ENCODE results near the gene POU6F2.
"Not testable (repeated sequence)": the region's sequence is repeated elsewhere in the genome, so short reads cannot be mapped to it uniquely, and the experiment has no call there.

The POU6F2 gene

DNA sequence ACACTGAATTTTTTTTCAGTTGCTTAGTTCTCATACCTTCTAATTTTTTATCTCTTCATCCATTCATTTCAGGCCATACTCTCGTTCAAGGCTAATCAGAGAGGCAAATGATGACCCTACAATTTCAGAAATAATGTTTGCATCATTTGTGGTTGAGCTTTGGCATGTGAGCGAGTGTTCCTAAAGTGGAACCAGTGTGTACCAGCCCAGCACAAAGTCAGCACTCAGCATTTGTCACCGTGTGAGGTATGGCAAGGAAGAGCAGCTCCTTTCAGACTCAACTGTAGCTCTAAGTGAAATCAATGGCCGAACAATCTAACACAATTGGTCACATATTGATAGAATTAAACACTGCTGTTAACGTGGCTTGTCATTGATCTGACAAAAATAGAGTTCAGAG lies 154.6 kb downstream of the POU6F2 start:
- no peak for DNase-seq

DNA sequence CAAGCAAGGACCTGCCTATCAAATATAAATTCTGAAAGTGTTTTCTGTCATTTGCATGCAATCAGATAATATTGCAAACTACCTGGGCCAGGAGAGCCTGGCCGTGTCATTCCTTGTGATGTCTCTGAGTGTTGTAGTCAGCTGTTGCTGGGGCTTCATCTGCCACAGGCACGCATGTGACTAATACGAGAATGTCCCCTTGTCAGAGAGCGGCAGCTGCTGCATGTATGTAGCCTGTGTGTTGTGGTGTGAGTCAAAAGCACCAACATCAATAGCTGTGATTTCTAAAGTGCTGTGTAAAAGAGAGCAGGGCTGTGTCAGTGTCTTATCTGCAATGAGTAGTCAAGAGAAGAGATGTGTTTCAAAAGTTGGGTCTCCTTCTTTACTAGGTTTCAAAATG lies 155.4 kb downstream of the POU6F2 start:
- no peak for DNase-seq

DNA sequence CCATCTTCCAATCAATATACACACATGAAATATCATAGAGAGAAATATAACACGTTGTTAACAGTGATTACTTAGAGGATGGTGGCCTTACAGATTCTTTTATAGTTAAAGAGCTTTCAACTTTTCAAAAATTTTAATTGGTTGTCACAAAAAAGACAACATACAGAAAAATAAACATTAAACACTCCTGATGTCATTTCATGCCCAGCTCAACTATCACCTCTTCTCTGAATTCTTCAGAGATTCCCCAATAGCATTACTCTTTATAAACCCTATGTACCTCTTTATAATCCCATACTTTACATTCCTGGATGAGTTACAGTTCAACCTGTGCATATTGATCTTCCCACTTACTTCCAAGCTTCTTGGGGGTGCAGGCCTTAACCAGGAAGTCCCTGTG lies 159.8 kb downstream of the POU6F2 start:
- DNase-seq: no peak

DNA sequence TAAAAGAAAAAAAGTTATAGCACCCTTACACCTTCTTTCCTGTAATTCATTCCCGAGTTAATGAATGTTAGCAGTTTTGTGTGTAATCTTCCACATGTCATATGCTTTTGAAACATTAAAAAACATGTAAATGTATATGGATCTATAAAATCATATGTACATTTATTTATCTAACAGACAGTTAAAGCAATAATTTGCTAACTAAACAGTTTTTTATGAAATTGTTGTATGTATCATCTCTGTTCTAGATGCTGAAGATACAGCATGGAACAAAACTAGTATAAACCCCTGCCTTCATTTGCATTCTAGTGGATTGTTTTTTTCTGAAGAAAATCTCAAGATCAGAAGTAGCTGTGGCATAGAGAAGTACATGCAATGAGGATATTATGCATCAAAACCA lies 165.0 kb downstream of the POU6F2 start:
- DNase-seq: no peak

DNA sequence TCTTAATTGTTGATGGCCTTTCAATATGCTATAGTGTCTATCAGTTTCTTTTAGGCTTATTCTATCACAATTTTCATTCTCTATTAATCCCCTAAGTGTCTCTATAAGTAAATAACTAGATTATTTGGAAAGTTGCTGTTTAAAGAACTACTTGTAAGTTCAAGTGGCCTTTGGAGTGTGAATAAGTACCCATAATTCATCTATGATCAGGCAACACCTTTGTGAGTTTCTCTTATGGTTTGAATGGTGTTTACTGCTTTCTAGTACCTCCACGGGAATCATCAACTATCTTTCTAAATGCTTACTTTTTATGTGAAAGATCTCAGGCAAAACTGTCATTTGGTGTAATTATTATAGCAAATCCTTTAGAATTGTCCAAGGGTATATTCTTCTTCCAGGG lies 166.7 kb downstream of the POU6F2 start:
- no peak for DNase-seq

DNA sequence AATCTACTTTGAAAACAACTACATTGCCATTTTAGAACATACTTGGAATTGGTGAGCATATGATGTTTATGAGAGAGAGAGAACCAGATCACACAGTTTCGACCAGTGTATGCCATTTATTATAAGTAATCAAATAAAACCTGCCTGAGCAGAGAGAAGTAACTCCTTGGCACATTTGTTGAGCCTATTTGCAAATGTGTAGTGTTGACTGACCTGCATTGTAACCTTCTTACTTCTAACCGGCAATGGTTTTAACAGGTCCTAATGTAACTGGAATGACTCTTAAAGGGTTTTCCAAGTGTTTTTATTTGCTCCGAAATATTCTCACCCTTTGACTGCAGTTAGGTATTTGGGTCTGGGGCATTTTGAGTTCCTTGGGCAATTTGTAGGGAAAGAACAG lies 167.6 kb downstream of the POU6F2 start:
- no peak for DNase-seq

DNA sequence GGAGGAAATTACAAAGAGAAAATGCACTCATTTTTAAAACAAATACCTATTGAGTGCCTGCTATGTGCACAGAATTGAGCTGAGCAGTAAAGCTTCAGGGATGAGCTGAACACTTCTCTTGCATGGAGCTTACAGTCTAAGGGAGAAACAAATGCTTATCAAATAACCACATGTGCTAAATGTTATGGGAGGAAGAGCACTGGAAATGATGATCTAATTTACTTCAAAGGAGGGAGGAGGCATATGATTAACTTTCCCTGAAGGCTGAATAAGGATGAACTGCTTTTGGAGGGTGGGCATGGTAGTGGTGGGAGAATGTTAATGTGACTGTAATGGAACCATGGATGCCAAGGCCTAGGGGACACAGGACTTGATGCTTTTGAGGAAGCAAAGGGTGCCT lies 168.2 kb downstream of the POU6F2 start:
- no peak for DNase-seq

DNA sequence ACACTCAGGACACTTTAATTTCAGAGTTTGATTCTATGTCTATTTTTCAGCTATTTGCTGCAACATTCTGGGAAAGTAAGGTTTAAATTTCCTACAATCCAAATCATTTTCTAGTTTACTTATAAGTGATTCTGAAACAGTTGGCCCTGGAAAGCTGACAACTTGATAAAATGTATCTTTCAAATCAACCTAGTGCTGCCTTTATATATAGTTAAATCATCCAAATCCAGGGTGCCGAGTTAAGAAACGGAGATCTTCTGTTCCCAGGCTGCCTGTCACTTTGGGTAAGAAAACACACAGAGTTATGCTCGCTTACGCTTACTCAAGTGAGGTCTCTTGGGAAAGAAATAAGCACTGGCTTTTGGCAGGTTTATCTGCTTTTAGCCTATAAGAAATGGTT lies 175.0 kb downstream of the POU6F2 start:
- no peak for DNase-seq

DNA sequence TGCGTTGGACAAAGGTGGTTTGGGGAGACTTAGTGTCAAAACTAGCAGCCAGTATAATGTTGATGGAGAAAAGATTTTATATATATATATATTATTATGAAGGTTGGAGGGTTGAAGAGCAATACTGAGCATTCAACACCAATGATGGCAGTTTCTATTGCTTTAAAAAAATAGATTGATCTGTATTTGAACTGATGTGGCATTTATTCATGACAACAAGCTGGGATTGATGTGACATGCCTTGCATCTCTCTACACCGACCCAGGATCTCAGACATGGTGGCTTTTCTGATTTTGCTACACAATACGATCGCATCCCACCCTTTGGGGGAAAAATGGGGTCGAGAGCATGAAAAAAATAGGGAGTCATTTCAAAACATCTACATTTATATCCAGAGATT lies 175.4 kb downstream of the POU6F2 start:
- no peak for DNase-seq

DNA sequence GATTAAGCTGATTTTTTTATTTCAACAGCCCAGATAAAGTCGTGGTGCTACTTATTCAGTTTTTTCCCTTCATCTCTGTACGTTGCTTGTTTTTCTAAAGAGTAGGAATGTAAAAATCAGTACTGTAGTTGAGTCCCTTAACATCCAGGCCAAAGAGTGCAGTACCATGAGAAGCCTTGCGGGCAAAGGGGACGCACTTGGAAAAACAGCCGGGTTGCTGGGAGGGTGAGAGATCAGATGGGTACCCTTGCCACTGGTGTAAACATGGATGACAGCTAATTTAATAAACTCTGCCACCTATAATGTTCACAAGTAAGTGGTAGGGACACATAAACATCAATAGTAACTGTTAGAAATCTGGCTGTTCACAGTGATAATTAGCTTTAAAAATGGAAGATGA lies 175.9 kb downstream of the POU6F2 start:
- DNase-seq: no peak

DNA sequence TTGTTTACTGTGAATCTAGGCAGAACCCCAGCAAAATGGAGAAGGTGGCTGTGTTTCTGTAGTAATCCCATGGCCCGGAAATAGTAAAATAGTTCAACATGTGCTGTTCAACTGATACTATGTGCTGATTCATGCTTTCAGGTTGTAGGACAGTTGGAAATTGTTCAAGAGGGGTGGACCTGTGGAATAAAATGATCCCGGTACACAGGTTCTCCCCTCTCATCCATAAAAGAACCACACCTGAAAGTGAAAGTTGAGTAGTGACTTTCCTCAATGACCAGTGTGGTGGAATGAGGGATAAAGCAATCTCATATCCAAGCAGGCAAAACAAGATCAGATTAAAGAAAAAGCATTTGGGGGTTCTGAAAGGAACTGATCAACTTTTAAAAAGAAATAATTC lies 177.1 kb downstream of the POU6F2 start:
- no peak for DNase-seq

DNA sequence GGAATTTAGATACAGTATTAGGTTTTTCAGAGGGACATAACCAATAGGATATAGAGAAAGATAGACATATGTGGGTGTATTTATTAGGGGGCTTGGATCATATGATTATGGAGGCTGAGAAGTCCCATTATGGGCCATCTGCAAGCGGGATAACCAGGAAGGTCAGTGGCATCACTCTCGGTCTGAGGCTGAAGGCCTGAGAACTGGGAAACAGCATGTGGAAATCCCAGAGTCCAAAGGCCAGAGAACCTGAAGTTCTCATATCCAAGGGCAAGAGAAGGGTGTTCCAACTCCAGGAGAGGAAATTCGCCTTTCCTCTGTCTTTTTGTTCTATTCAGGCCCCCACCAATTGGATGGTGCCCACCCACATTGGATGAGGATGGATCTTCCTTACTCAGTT lies 180.7 kb downstream of the POU6F2 start:
- no peak for DNase-seq

DNA sequence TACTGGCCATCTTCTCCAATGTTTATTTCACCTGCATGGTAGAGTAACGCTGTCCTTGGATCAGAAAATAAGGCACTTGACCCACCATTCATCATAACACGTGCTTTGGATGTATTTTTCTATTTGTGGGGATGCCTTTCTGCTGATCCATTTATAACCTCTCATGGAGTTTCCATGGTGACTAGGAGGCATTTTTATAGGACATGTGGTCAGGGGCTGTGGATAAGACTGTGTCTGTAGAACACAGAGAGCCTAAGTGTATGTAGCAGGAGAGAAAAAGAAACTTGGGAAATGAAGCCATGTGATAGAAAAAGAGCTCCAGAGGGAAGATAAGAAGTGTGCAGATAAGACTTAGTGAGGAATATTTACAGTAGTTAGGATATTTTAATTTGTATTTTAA lies 184.2 kb downstream of the POU6F2 start:
- no peak for DNase-seq

DNA sequence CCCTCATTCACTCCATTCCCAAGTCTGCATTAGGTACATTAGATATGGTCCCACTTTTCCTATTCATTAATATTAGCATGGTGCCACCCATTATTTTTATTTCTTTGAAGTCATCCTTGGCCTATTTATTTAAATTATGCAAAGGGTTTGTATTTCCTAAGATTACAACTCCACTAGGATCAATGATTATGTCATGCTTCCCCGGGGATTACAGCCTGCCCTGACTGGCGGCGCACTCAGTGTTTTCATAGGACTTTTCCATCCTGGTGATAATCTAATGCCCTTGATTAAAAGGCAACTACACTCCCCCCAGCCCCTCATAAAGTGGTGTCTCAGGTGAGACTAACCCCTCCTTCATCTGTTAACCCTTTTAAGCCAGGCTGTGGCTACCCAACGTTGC lies 187.2 kb downstream of the POU6F2 start:
- DNase-seq: no peak

DNA sequence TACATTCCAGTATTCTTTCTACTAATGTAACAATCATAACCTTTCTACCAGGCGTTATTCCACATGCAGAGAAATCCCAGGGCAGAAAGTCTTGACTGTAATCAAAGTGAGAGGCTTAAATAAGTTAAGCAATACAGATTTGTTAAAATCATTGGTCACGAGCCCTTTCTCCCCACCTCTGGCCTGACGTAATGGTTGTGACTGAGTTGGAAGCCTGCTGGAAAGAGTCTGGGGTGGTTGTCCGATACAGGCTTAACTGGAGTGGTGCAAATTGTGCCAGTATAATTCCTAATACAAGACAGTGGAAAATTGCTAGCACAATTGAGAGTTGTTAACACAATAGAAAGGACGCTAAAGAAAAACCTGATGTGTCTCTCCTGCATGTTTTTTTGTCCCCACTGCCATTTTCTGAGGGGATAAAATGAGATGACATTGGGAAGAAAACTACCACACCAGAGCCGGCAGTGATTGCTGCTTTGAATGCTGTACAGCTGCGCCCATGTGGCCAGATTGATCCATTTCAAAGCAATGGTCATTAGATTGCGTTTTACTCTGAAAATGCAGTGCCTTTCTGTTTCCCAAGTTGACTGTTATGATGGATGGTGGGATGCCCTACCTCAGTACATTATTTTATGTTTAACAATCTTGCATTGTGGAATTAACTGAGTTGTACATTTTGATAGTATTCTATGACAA lies 190.8 kb downstream of the POU6F2 start:
- DNase-seq: no peak

DNA sequence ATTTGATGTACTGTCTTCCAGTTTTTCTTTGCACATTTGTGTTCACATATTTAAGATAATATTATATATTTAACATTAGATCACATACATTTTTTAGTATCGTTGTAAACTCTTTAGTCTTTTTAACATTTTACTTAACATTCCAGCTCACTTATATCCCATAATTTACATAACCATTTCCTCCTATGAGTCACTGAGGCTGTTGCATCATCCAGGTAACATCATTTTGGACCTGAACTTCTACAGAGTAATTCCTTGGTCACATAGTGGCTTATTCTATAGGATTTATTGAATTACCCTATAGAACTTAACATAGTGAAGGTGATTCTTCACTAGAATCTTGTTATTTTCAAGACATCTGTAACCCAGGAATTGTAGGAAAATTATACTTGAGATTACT lies 194.4 kb downstream of the POU6F2 start:
- no peak for DNase-seq

DNA sequence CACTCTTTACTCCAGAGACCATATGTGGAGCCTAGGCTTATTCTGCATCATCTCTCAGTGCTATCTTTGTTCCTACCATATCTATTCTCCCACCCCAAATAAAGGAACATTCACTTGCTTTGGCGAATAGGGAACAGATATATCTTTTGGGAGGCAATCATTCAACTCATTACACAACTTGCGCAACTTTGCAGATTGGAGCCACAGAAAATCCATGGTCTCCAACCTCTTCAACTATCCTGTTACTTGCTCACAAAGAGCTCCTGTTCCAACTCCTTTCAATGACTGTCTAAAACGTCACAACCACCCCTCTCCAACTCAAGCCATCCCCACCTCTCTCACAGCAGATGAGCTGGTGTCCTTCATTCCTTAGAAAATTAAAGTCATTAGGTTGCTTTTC lies 203.7 kb downstream of the POU6F2 start:
- DNase-seq: no peak

DNA sequence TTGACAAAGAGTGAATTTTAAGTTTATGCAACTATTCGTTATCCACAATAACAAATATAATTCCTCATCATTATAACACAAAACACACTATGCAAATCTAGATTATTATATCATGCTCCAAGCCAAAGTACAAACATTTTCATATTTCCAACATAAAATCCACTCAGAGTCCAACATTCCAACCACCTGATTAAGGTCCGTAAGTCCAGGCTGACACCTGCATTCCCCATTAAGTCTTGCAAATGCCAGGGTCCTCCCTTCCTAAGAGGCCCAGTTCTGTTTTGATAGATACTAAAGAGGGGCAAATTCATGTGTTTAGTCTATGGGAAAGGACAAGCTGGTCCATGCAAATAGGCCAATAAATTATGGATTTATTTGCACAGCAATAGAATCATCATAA lies 206.1 kb downstream of the POU6F2 start:
- DNase-seq: no peak

DNA sequence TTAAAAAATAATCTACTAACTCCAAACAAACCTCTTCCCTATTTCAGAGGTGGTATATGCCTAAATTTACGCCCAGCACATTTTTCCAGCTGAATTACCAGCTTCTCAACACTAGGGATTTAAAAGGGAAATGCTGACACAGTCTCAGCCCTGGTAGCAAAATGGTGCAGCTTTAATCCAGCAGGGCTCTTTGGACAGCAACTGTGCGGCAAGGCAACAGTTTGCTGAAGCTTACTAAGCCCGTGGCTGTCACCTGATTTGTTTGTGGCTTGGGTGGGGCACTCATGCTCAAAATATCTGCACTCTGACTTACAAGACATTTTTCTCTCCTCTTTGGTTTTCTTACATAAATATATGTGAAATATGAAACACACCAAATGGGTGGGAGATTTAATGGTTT lies 206.7 kb downstream of the POU6F2 start:
- no peak for DNase-seq

DNA sequence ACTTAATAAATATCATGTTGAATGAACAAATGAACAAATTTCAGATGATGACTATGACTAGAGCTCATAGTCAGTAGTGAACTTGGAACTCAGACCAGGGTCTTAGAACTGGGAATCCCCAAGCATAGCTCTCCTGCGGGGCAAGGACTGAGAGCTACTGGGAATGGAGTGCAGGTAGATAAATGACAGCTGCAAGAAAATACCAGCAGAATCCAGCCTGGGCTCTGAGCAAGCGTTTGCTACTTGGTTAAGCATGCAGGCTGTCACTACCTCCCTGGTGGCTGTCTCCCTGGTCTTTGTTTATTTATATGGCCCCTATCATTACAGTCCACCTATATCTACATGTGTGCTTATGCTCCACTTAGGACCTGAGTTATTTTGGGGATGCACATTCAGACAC lies 208.4 kb downstream of the POU6F2 start:
- no peak for DNase-seq

DNA sequence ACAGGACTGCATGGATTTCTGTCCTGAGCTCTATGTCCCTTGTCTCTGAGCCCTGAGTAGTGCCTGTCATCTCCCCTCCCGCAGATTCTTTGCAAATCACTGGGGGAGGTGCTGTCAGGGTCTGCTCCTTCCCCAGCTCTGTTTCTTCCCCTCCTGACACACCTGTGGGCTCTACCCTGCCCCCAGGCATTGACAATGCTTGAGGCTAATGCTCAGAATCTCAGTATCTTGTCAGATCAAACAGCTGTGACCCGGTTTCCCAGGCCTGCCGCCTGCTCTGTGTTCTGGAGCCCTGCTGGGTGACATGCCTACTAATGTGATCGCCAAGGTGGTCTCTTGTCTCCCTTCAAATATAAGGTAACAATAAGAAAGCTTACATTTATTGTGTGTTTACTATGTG lies 209.0 kb downstream of the POU6F2 start:
- DNase-seq: no peak

DNA sequence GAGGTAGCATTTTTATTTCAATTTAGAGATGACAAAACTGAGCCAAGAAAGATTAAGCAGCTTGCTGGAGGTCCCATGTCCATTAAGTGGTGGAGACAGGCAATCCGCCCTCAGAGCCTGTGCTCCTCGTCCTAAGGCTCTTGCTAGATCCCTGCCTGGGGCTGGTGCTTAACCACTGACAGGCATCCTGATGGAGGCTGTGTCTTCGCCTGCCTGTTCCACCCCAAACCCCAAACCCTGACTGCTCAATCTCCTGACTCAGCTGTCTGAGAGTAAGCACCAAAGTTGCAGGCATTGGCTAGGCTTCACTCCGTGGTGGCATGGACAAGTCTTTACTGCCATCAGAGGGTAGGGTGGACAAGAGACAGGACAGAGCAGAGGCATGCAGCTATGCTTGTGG lies 209.4 kb downstream of the POU6F2 start:
- DNase-seq: no peak

DNA sequence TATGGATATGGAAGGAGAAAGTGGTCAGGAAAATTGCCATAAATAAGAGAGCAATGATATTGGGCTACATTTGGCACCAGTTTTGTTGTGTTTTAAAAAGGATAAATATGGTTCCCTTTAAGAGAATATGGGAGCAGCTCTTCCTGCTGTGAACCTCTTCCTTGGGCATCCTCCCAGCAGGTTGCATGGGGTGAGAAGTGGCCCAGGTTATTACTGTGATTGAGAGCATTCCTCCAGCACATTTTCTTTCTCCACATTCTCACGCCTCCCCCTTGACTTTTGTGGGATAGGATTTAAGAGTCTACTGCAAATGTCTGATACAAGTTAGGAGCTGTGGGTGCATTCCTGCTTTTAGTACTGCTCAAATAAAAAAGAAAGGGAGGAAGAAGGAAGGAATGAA lies 214.8 kb downstream of the POU6F2 start:
- DNase-seq: no peak

DNA sequence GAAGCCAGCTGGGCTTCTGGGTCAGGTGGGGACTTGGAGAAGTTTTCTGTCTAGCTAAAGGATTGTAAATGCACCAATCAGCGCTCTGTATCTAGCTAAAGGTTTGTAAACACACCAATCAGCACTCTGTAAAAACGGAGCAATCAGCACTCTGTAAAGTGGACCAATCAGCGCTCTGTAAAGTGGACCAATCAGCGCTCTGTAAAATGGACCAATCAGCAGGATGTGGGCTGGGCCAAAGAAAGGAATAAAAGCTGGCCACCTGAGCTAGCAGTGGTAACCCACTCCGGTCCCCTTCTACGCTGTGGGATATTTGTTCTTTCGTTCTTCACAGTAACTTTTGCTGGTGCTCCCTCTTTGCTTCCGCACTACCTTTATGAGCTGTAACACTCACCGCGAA lies 216.7 kb downstream of the POU6F2 start:
- DNase-seq: not testable (repeated sequence)

DNA sequence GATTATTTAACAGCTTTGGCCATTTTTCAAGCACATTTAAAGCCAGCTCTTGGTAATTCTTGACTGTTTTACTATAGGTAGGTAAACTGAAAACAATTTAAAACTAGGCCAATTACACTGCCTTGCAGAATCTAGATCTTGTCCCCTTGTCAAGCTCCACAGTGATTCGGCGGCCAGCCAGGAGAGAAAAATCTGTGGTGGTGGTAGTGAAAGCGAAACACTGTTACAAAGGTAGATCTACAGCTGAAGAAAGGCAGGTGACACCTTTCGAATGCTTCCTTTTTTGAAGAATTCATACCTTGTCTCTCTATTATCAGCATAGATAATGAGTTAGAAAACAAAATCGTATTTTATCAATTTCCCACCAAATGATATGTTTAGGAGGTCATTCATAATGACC lies 218.3 kb downstream of the POU6F2 start:
- no peak for DNase-seq

DNA sequence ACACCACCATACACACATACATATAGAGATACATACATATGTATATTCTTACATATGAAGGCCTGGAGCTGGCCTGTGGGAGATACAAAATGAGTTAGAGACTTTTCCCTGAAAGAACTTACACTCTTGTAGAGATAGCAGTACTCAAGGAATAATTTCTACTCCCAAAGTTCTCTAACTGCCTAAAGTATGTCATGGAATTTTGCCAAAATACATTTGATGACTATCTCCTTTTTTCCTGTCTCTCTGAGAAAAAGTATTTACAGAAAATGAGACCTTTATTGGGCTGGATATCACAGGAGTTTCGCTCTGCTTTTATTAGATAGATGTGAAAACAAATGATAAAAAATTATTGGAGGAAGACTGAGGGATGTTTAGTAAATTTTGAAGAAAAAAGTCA lies 220.1 kb downstream of the POU6F2 start:
- DNase-seq: no peak

Measured in stimulated activated CD4-positive, alpha-beta T cell treated with anti-CD3 and anti-CD28 coated beads, Interleukin-2, amount 100 ng/mL, for 48 hours (primary cell).